GM21526 (cell line): ENCODE measurements around the gene RAPGEF6.
A peak's percentile ranks its signal among the peaks of the same experiment; 100 is the strongest.
"Not testable (repeated sequence)": the region's sequence is repeated elsewhere in the genome, so short reads cannot be mapped to it uniquely, and the experiment has no call there.

Source experiments
- ATAC-seq: cut with Tn5 transposase; IDR thresholded peaks from one replicate; pipeline ENCODE4 v1.9.1; 2021; ENCODE audit warnings: moderate library complexity; ENCODE audit not compliant: unreplicated experiment, low FRiP score

The RAPGEF6 gene

GRCh38 chr5:131396630-131397273, 238.3 kb downstream of the RAPGEF6 start:
- no peak for ATAC-seq

DNA sequence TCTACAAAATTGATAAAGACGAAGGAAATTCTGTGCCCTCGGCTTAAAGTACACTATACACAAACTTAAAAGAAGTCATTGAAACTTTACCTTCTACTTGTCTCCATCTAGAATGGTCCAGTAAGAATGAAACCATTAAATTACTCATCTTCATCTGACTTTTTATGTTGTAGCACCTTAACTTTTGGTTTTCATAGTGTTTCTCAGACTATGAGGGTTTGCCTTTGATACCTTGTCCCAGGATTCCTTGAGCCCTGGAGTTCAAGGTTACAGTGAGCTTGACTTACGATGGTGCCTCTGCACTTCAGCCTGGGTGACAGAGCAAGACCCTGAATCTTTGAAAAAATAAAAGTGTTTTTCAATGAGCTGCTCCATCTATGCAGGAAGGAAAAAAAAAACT, 239.0 kb downstream of the RAPGEF6 start:
- peak; percentile 80 for ATAC-seq

DNA sequence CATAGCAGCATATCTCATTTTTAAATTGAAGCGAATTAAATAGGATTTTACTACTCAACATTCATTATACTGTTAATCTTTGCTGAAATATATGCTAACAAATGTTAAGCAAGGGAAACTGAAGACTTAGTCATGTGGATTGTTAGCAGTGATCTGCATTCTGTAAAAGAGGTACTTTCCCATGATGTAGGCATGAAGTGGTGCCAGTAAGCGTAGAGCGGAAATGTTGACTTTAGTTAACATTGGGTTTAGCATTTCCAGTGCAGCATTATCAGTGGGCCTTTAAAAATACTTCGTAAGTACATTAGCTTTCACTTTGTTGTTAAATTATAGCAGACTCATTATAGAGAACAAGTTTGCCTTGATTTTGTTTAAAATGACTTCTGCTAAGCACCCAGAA, 240.9 kb downstream of the RAPGEF6 start:
- peak; percentile 55 for ATAC-seq

DNA sequence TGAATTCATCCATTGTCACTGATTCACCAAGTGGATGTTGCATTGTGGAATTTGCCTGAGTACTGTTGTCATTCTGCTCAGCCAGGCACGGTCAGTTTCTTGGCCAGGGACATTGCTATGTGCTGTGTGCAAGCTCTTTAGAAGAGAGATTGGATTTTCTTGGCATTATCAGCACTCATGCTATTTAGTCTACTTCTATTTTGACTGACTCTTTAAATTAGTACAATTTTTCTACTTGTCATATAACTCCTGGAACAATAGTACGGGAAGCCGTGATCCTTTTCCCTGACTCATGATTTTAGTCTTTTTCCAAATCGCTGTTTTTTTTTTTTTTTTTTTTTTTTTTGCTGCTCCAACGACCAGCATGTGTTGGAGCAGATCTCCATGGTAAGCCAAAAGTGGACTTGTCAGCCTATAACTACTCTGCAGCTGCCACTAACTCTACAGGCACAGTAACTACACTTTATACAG, 241.5 kb downstream of the RAPGEF6 start:
- ATAC-seq = no peak

GRCh38 chr5:131392466-131393095, 242.4 kb downstream of the RAPGEF6 start:
- ATAC-seq = no peak

DNA sequence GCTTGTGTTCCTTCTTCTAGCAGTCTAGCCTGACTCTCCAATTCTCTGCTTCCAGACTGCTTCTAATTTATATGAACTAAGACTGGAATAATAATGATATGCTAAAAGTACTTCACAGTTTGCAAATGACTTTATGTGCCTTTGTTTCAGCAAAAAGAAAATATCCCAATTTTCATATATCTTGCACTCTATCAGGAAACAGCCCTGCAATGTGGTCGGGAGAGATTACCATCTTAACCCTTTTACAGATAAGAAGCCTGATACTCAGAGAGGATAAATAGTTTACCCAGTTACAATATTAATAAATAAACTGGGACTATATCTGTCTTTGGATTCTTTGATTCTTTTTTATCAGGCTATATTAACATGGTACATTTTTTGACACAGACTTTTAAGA, 245.2 kb downstream of the RAPGEF6 start:
- no peak for ATAC-seq

DNA sequence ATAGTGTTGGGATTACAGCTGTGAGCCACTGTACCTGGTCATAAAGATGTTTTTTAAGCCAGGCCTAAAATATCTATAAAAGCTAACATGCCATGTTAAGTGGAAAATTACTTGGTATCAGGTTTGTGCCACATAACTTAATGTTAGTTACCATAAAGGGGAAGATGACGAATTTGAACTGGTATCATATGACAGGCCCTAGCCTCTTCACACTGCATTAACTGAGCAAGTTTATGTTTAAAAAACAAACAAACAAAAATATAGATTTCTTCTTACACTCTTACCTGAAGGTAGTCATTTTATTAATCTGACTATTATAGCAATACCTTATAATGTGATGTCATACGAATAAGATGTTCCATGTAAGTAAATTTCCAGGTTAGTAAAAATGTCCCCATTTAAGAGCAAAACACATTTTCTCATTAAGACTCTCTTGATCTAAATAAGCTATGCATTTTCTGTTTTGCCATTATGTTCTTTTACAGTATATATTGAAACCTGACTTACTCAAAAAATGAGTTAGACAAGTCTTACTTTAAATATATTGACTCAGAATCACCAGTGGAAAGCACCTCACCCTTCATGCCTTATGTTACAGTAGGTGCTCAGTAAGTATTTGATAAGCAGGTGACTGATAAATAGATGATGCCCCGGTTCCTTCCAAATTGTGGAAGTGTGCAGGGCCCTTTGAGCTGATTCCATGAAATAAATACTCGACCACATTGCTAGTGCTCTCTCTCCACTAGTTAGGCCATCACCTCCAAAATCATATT, 245.7 kb downstream of the RAPGEF6 start:
- no peak for ATAC-seq

DNA sequence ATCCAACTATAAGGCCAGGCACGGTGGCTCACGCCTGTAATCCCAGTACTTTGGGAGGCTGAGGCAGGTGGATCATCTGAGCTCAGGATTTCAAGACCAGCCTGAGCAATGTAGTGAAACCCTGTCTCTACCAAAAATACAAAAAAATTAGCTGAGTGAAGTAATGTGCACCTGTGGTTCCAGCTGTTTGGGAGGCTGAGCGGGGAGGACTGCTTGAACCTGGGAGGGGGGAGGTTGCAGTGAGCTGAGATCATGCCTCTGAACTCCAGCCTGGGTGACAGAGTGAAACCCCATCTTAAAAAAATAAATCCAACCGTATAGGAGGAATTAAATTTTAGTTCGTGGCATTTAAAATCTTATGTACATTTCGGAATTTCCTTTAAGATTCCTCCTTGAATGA, 247.8 kb downstream of the RAPGEF6 start:
- ATAC-seq = no peak

DNA sequence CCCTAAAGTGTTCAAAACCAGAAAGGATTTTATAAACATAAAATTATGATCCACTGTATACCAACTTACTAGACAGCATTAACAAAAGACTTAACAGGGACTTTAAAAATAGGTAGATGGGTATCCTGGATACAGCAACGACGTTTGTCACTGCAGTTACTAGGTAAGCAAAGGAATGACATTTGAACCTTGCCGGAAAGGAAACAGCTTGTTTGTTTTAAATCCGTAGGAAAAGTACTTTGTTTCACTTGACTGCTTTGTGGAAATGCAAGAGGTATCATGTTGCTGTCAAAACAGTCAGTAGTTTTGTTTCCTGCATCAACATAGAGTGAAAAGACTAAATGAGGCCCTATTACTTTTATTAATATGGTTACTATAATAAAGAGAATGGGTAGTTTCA, 248.2 kb downstream of the RAPGEF6 start:
- ATAC-seq = no peak

- no peak for ATAC-seq
Measured at GRCh38 chr5:131386124-131386523, 248.9 kb downstream of the RAPGEF6 start.

DNA sequence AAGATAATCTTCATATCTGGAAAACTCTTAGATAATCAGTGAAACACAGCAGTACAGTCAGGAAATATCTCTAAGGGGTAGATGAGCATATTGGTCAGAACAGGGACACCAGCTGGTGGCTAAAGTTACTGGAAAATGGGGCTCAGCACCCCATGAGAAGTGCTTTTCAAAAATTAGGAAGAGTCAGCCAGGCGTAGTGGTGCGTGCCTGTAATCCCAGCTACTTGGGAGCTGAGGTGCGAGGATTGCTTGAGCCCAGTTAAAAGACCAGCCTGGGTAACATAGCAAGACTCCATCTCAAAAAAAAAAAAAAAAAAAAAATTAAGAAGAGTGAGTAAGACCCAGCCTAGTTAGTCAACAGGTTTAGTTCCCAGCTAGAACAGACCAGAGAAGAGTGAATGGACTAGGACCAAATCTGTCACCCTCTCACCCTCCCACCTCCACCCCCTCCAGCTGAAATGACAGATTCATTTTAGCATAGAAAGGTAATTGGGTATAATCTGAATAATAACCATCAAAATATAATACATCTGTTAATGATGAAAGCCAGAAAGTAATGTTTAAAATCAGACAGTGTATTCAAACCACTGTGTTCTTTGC, 250.3 kb downstream of the RAPGEF6 start:
- no peak for ATAC-seq

DNA sequence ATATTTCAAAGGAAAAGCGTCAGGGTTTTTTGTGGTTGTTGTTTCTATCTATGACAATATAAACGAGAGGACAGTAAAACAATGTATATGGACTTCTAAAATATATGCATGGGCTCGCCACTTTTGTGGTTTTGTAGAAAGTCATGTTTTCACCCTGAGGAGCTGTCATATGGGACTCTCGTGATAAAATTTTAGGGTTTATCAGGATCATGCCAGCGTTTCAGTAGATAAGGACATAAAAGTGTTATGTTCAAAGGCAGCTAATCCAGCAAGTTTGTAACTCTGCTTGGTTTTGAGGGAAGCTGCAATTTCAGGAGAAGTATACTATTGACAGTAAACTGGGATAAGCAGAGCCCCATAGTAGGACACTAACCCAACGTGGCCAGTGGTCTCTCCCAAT, 250.9 kb downstream of the RAPGEF6 start:
- no peak for ATAC-seq

DNA sequence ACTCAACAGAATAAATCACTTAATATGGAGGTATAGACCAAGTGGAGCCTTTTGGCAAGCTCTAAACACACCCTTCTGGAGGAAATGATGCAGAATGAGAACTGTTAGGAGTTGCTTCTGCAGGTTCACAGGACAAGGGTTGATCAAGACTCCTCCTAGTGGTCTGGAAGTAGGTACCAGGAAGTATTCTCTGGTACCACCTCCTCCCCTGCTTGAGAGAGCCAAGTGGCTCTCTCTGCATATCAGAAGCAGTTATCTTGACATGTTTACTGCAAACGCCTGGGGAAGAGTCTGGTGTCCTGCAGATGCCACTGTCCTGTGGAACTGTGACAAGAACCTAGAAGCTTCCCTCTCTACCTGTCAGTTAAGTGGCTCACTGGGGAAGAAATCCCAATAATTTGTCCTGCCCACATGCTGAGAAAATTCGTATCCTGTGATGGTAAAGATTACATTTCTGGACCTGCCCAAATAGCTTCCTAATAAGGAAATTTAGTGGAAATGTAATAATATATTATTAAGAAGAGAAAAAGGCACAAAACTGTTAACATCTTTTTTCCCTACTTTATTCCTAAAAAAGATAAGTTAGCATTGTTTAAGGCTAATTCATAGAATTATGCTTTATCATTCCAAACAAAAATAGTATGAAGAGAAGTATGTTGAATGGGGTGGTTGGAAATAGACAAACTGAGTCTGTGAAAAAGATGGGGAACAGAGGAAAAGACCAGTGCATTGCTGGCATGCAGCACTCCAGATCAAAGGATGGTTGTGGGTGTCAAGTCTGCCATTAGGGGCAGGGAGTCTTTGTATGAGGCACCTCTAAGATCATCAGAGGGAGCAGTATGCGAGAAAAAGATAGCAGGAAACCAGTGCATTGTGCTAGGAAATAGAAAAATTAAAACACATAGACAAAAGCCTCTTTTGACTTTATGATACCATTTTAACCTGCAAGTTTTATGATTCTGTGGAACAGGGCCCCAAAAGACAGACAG, 252.3 kb downstream of the RAPGEF6 start:
- ATAC-seq = peak; percentile 60

- peak; percentile 48 for ATAC-seq
Measured at GRCh38 chr5:131381777-131382176, 253.3 kb downstream of the RAPGEF6 start.

DNA sequence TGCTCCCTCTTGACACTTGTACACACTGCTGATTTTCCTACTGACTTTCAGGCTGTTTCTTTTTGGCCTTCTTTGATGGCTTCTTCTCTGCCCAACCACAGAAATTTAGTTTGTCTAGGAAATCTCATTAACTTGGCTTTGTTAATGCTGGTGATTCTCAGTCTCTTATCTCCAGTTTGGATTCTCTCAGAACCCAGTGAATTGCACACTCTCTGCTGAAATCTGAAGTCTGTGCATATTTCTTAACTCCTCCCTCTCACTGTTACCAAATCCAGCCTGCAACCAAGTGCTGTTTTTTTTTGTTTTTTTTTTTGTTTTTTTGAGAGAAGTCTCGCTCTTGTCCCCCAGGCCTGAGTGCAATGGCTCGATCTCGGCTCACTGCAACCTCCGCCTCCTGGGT, 254.0 kb downstream of the RAPGEF6 start:
- no peak for ATAC-seq

- ATAC-seq = not testable (repeated sequence)
Measured at GRCh38 chr5:131380238-131380637, 254.8 kb downstream of the RAPGEF6 start.

DNA sequence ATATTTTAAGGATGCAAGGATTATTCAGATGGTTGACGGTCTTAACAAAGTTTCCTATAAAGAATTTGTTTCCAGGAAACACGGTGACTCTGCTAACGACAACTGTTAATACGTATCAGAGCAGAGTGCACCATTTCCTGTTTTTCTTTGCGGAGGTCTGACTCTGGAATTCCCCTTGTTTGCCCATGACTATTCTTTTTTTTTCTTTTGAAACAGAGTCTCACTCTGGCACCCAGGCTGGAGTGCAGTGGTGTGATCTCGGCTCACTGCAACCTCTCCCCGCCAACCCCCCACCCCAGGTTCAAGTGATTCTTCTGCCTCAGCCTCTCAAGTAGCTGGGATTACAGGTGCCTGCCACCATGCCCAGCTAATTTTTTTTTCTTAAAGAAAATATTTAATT, 255.3 kb downstream of the RAPGEF6 start:
- ATAC-seq = peak; percentile 23

GRCh38 chr5:131378721-131379541, 256.1 kb downstream of the RAPGEF6 start:
- ATAC-seq = peak; percentile 23

- ATAC-seq = no peak
Measured at GRCh38 chr5:131377785-131378325, 257.2 kb downstream of the RAPGEF6 start.
